Heart left ventricle (tissue), 13 donors: ENCODE measurements around the gene PCDHGA12.

ENCODE experiments used
- POLR2A ChIP-seq, 2 donors: fragments of 450-650 bp; IDR thresholded peaks; one replicate each; pipeline ENCODE4 v1.6.1; 2017; ENCODE audit warnings: antibody characterized with exemption in 2 of 2, mild to moderate bottlenecking in 2 of 2, moderate library complexity in 2 of 2
- TF ChIP-seq, protein P1 (sequence below), 12 donors: fragments of 200-600 bp; sonication (generic) in 4 of 12; IDR thresholded peaks; one replicate each; pipeline versions ENCODE4 v1.5.0 to v1.8.0; 2018 to 2022; ENCODE audit warnings: antibody characterized with exemption in 12 of 12, mild to moderate bottlenecking in 5 of 12
- donor health status: ischemic (EF 13 %, LVEDD 7.1; RV severe dilation, severe dysfunction).
- donor health status: DM: no; HTN: yes; CAD: no.
- donor health status: DM: no; HTN: no; CAD: no.
- donor health status: ischemic (EF 25% LVEDD 6.9; RV normal size, moderate dysfunction).
- donor health status: ischemic (EF 25% LVEDD 5.7; RV mildly dilated, moderate dysfunction).
- donor health status: ischemic (EF 35%, LVEDD 5.7; RV mildly dilated, moderate dysfunction).
- donor health status: nonischemic (EF 11% LVEDD 7.7; RV severe dilation, severe dysfunction).
- donor health status: DM: yes; HTN: yes; CAD: no.
- donor health status: PGD.
- donor health status: ischemic (EF 29% LVEDD 5.4; RV normal size, mild dysfunction).
- donor health status: nonischemic (EF 23%, LVEDD 6.1; RV moderate dilation, normal function).

DNA sequence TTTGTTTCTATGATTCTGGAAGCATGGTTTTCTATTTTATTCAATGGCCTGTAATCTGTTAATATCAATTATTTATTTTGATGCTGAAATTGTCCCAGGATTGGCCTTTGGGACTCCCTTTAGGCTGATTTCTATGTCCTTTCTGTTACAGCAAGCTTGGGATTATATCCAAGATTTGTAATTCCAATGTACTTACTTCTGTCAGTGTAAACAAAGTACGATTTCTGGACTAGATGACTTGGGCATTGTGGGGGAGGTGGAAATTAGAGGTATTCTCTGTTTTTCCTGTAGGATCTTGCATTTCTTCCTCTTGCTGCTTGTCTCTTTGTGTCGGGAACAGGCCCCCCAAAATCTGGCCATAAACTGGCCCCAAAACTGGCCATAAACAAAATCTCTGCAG is 3.7 kb downstream of the PCDHGA12 start:
- TF ChIP-seq, protein P1, sequence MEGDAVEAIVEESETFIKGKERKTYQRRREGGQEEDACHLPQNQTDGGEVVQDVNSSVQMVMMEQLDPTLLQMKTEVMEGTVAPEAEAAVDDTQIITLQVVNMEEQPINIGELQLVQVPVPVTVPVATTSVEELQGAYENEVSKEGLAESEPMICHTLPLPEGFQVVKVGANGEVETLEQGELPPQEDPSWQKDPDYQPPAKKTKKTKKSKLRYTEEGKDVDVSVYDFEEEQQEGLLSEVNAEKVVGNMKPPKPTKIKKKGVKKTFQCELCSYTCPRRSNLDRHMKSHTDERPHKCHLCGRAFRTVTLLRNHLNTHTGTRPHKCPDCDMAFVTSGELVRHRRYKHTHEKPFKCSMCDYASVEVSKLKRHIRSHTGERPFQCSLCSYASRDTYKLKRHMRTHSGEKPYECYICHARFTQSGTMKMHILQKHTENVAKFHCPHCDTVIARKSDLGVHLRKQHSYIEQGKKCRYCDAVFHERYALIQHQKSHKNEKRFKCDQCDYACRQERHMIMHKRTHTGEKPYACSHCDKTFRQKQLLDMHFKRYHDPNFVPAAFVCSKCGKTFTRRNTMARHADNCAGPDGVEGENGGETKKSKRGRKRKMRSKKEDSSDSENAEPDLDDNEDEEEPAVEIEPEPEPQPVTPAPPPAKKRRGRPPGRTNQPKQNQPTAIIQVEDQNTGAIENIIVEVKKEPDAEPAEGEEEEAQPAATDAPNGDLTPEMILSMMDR (IDR thresholded peaks at IDR 0.05): no peak
- TF ChIP-seq POLR2A (IDR thresholded peaks at IDR 0.05): no peak
